Neuronal stem cell (in vitro differentiated cells): ENCODE results near the gene TMEM138.

Source experiments
- DNase-seq: peaks from one replicate; pipeline ENCODE4 v3.0.0-alpha.2; 2013; ENCODE audit warnings: low spot score
- H2AFZ ChIP-seq: one replicate; pipeline ENCODE4 v1.6.1; 2013; ENCODE audit warnings: mild to moderate bottlenecking, low read length, inconsistent platforms
- H2AK5ac ChIP-seq: 2 replicates; pipeline ENCODE4 v1.6.1; 2013; ENCODE audit warnings: low read depth, mild to moderate bottlenecking, inconsistent platforms, low read length, moderate library complexity, mixed read lengths
- H2BK120ac ChIP-seq: 2 replicates; pipeline ENCODE4 v1.6.1; 2013; ENCODE audit warnings: low read depth, mild to moderate bottlenecking, inconsistent platforms, low read length, moderate library complexity, mixed read lengths
- H2BK12ac ChIP-seq: one replicate; pipeline ENCODE4 v1.6.1; 2013; ENCODE audit warnings: low read length, inconsistent platforms
- H2BK15ac ChIP-seq: 2 replicates; pipeline ENCODE4 v1.6.1; 2013; ENCODE audit warnings: mild to moderate bottlenecking, low read length, inconsistent platforms, mixed read lengths
- H2BK5ac ChIP-seq: one replicate; pipeline ENCODE4 v1.6.1; 2013; ENCODE audit warnings: inconsistent platforms, mild to moderate bottlenecking, low read length, moderate library complexity
- H3K14ac ChIP-seq: one replicate; pipeline ENCODE4 v1.6.1; 2013; ENCODE audit warnings: low read length, inconsistent platforms
- H3K18ac ChIP-seq: 2 replicates; pipeline ENCODE4 v1.6.1; 2013; ENCODE audit warnings: low read length, inconsistent platforms
- H3K23ac ChIP-seq: 2 replicates; pipeline ENCODE4 v1.6.1; 2013; ENCODE audit warnings: low read depth, mild to moderate bottlenecking, mixed read lengths, low read length, inconsistent platforms; ENCODE audit not compliant: poor library complexity
- H3K27ac ChIP-seq: replicated peaks from 3 replicates; pipeline ENCODE4 v1.5.1; 2013; ENCODE audit warnings: low read length, inconsistent platforms
- H3K27me3 ChIP-seq, 3 experiments: 2 replicates each; pipeline ENCODE4 v1.6.1; 2013; ENCODE audit warnings: low read length in 3 of 3, mild to moderate bottlenecking in 2 of 3, inconsistent platforms in 1 of 3, low read depth in 1 of 3, mixed read lengths in 1 of 3, moderate library complexity in 1 of 3; ENCODE audit not compliant: control insufficient read depth in 3 of 3, insufficient read depth in 3 of 3
- H3K36me3 ChIP-seq, 2 donors: replicated peaks in 1 of 2; 2 replicates each; pipeline ENCODE4 v1.6.1; 2013; ENCODE audit warnings: low read length in 2 of 2; ENCODE audit not compliant: control insufficient read depth in 2 of 2, insufficient read depth in 2 of 2
- H3K4ac ChIP-seq: 2 replicates; pipeline ENCODE4 v1.6.1; 2013; ENCODE audit warnings: inconsistent platforms, mild to moderate bottlenecking, low read length, moderate library complexity
- H3K4me1 ChIP-seq, 2 donors: 1 replicate in 1 of 2; 2 replicates in 1 of 2; pipeline ENCODE4 v1.6.1; 2013; ENCODE audit warnings: low read length in 2 of 2, low read depth in 1 of 2; ENCODE audit not compliant: control insufficient read depth in 2 of 2, insufficient read depth in 1 of 2
- H3K4me2 ChIP-seq: one replicate; pipeline ENCODE4 v1.6.1; 2013; ENCODE audit warnings: mild to moderate bottlenecking, low read length, inconsistent platforms; ENCODE audit not compliant: insufficient read depth, poor library complexity, severe bottlenecking
- H3K4me3 ChIP-seq, 2 donors: 2 replicates each; pipeline ENCODE4 v1.5.1; 2013; ENCODE audit warnings: low read length in 2 of 2, mild to moderate bottlenecking in 2 of 2, inconsistent platforms in 1 of 2, moderate library complexity in 1 of 2
- H3K79me1 ChIP-seq: one replicate; pipeline ENCODE4 v1.6.1; 2013; ENCODE audit warnings: low read depth, mild to moderate bottlenecking, inconsistent platforms, low read length, moderate library complexity
- H3K9ac ChIP-seq: one replicate; pipeline ENCODE4 v1.6.1; 2013; ENCODE audit warnings: mild to moderate bottlenecking, low read depth, low read length, inconsistent platforms; ENCODE audit not compliant: poor library complexity
- H3K9me3 ChIP-seq, 2 donors: replicated peaks in 1 of 2; 2 replicates each; pipeline versions ENCODE3 to v1.6.1; 2013; ENCODE audit warnings: low read length in 2 of 2, mild to moderate bottlenecking in 2 of 2, inconsistent platforms in 1 of 2, low read depth in 1 of 2, mixed read lengths in 1 of 2, moderate library complexity in 1 of 2; ENCODE audit not compliant: control insufficient read depth in 2 of 2, insufficient read depth in 1 of 2
- H4K8ac ChIP-seq: one replicate; pipeline ENCODE4 v1.6.1; 2013; ENCODE audit warnings: low read depth, mild to moderate bottlenecking, inconsistent platforms, low read length, moderate library complexity
- H4K91ac ChIP-seq: one replicate; pipeline ENCODE4 v1.6.1; 2013; ENCODE audit warnings: low read length, low read depth, mild to moderate bottlenecking, inconsistent platforms; ENCODE audit not compliant: poor library complexity
- WGBS, 2 donors: extraction: QIAGEN DNeasy Blood & Tissue Kit; methylation state at CpG; one replicate each; pipeline ENCODE4 v1.1.7; 2013; ENCODE audit warnings: missing lambda C conversion rate in 2 of 2, mixed read lengths in 1 of 2; ENCODE audit not compliant: insufficient read length in 2 of 2, insufficient replicate concordance in 1 of 2; ENCODE audit errors: extremely low coverage in 2 of 2; 5-methylcytosine and 5-hydroxymethylcytosine counted together

Gene TMEM138

DNA sequence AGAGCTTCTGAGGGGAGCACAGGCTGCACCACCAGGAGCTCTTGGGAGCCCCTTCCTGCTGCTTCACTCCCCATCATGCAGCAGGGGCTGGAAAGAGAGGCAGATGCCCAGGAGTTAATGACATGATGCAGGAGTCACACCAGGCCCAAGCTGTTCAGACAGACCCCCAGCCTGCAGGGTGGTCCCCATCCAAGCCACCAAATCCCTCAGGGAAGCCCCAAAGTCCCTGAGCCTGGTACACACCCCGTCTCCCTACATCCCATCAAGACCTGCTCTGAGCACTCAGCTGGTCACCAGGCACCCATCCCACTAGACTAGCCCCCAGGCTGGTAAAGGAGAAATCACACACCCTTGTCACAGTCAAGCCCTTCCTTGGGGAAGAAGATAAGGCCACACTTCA is 11.8 kb upstream of the TMEM138 start:
- H3K4me3 ChIP-seq = no peak overlapping the region
- no peak overlapping the region for H2BK120ac ChIP-seq
- no peak overlapping the region for H3K4me2 ChIP-seq
- H4K91ac ChIP-seq = no peak overlapping the region
- no peak overlapping the region for H2AFZ ChIP-seq
- no peaks in the 10 kb centered on the region for H3K79me1 ChIP-seq
- H2BK5ac ChIP-seq = no peak overlapping the region
- H3K9ac ChIP-seq = no peak overlapping the region
- no peak overlapping the region for H2AK5ac ChIP-seq
- H3K4ac ChIP-seq = no peak overlapping the region
- H3K27ac ChIP-seq = no peak overlapping the region
- H3K9me3 ChIP-seq = peaks cover 0 to 3% of the 10 kb centered on the region in 2 donors
- H3K36me3 ChIP-seq = peaks cover 19 to 69% of the 10 kb centered on the region in 2 donors
- DNase-seq = no peak
- no peak overlapping the region for H2BK15ac ChIP-seq
- H3K18ac ChIP-seq = no peak overlapping the region
- no peaks in the 10 kb centered on the region for H3K4me1 ChIP-seq
- no peak overlapping the region for H3K23ac ChIP-seq
- H4K8ac ChIP-seq = no peak overlapping the region
- no peak overlapping the region for H2BK12ac ChIP-seq
- no CpG with 5 or more reads among the region's 1 CpG for whole genome bisulfite sequencing, 2 donors
- H3K27me3 ChIP-seq = no peaks in the 10 kb centered on the region
- H3K14ac ChIP-seq = no peak overlapping the region

DNA sequence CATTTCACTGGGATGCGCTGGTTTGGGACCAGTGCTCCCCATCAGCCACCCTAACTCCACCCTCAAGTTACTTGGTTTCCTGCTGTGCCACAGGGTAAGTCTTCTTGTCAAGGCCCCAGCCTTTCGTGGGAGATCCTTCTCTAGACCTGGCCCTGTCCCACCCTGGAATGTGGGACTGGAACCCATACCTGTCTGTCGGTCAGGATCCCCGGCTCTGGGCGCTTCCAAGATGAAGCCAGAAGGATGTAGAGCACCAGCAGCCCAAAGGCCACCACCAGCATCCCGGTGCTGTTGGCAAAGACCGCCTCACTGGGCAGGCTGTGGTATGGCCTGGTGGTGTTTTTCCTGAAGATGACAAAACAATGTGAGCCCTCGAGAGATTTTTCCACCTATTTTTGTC is 11.4 kb upstream of the TMEM138 start:
- Histone ChIP-seq H3K36me3 (peaks cover 19 to 64% of the 10 kb centered on the region in 2 donors), H3K23ac (no peak overlapping the region), H3K4me2 (no peak overlapping the region), H3K27me3 (no peaks in the 10 kb centered on the region), H3K14ac (no peak overlapping the region), H2BK5ac (no peak overlapping the region), H2AFZ (no peak overlapping the region), H3K9ac (no peak overlapping the region), H3K9me3 (peaks cover 0 to 3% of the 10 kb centered on the region in 2 donors), H3K4me1 (no peaks in the 10 kb centered on the region), H3K18ac (no peak overlapping the region), H2AK5ac (no peak overlapping the region), H2BK120ac (no peak overlapping the region), H3K79me1 (no peaks in the 10 kb centered on the region), H3K27ac (no peak overlapping the region), H2BK15ac (no peak overlapping the region), H4K8ac (no peak overlapping the region), H2BK12ac (no peak overlapping the region), H3K4me3 (no peak overlapping the region), H4K91ac (no peak overlapping the region), H3K4ac (no peak overlapping the region)
- no peak for DNase-seq
- no CpG with 5 or more reads among the region's 8 CpGs for WGBS, 2 donors

DNA sequence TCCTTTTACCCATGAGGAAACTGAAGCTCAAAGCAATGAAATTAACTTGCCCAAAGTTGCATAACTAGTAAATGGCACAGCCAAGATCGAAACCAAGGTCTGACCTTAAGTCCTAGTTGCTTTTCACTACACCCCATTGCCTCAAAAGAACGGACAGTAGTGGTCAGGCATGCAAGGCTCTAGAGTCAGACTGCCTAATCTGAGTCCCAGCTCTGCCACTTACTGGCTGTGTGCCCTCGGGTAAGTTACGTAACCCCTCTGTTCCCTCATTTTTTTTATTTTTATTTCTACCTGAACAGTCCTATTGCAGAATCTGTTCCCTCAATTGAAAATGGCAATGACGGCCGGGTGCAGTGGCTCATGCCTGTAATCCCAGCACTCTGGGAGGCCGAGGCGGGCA is 10.1 kb upstream of the TMEM138 start:
- Histone ChIP-seq H3K4me3 (no peak overlapping the region), H3K14ac (no peak overlapping the region), H2AK5ac (no peak overlapping the region), H3K4me2 (no peak overlapping the region), H3K9ac (no peak overlapping the region), H3K4ac (no peak overlapping the region), H3K9me3 (peaks cover 0 to 3% of the 10 kb centered on the region in 2 donors), H3K18ac (no peak overlapping the region), H2BK5ac (no peak overlapping the region), H3K36me3 (peaks cover 19 to 55% of the 10 kb centered on the region in 2 donors), H3K27me3 (no peaks in the 10 kb centered on the region), H3K27ac (no peak overlapping the region), H4K91ac (no peak overlapping the region), H3K79me1 (no peaks in the 10 kb centered on the region), H2BK12ac (no peak overlapping the region), H3K4me1 (no peaks in the 10 kb centered on the region), H2AFZ (no peak overlapping the region), H3K23ac (no peak overlapping the region), H2BK15ac (no peak overlapping the region), H4K8ac (no peak overlapping the region), H2BK120ac (no peak overlapping the region)
- no CpG with 5 or more reads among the region's 8 CpGs for WGBS, 2 donors
- DNase-seq = no peak

DNA sequence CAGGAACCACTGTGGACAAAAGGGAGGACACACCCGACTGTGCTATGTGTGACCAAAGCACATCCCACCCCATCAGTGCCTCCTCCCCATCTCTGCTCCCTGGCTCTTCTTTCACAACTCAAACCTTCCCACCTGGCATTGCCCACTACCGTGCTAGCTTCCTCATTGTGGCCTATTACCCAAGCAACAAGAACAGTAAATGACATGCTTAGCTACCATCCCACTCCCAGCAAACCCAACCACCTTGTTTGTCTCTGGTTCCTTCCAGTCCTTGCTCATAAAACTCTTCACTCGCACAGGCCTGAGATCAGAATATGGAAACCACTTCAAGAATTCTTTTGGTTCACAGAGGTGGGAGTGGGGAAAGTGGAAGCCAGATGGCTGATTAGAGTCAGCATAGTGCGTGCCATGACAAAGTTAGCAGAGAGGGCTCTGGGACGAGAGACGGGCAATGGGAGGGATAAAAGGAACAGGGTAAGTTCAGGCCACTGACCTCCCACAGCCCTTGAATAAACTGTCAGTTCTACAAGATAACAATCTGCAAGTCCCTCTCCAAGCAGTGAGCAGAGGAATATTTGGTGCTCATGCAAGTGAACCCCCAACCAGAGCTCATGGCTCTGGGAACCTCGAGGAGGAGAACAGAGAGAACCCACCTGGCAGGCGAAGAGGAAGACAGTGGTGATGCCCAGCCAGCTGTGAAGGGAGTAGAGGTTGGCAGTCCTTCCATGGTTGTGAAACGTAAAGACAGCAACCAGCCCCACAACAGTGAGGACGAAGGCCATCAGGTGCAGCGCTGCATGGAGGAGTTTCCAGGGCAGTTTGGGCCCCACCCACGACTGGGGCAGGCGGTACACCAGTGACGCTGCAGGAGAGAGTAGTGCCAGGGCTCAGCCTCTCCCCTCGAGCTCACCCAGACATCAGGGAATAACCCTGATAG is 8.8 kb upstream of the TMEM138 start:
- Histone ChIP-seq H2AK5ac (no peak overlapping the region), H3K9me3 (peaks cover 0 to 3% of the 10 kb centered on the region in 2 donors), H3K4ac (no peak overlapping the region), H3K4me3 (peak overlapping the region in 1 of 2 donors; percentile 27), H3K9ac (no peak overlapping the region), H3K27me3 (no peaks in the 10 kb centered on the region), H3K4me1 (no peaks in the 10 kb centered on the region), H2BK5ac (no peak overlapping the region), H4K91ac (no peak overlapping the region), H2AFZ (no peak overlapping the region), H3K36me3 (peaks cover 13 to 43% of the 10 kb centered on the region in 2 donors), H3K23ac (no peak overlapping the region), H2BK12ac (no peak overlapping the region), H3K79me1 (no peaks in the 10 kb centered on the region), H4K8ac (no peak overlapping the region), H3K4me2 (no peak overlapping the region), H2BK120ac (no peak overlapping the region), H3K14ac (no peak overlapping the region), H3K18ac (no peak overlapping the region), H3K27ac (no peak overlapping the region), H2BK15ac (no peak overlapping the region)
- DNase-seq = no peak
- no CpG with 5 or more reads among the region's 15 CpGs for WGBS, 2 donors
